HG02870 (cell line): ENCODE results near the gene SIK2.
"Not testable (repeated sequence)": the region's sequence is repeated elsewhere in the genome, so short reads cannot be mapped to it uniquely, and the experiment has no call there.

Experiments used
- ATAC-seq: cut with Tn5 transposase; IDR thresholded peaks from one replicate; pipeline ENCODE4 v1.9.1; 2021; ENCODE audit warnings: mild to moderate bottlenecking, moderate library complexity; ENCODE audit not compliant: unreplicated experiment

SIK2 gene

DNA sequence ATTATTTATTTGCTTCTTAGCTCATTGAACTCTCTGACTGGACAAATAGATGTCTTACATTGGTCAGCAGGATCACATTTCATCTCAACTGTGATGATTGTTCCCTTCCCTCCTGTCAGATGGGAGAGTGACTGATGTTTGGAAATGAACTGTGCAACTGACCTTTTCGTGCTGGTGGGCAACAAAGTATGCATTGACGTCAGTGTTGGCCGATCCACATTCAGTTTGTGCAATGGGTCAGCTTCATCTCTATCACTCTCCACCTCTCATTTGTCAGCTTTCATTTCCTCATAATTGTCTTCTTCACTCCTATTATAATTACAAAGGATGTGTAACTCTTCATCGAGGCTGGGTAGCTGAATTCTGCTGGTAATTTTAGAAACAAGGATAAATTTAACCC, 92.6 kb downstream of the SIK2 start:
- ATAC-seq: no peak

DNA sequence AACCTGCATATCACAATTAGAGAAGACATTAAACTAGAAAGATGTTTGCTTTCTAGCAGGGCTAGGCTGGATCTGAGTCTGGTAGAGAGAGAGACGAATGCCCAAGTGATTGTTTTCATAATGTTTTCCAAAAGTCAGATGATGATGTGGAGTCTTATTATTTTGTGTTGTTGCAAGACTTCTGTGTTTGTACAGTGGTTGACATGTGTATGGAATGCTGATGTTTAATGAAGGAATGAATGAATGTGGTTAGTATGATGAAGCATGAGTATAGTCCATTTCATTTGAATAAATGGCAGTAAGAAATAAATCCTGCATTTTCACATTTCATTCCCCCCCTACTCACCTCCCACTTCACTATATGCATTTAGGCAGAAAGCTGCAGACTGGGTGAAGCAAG, 94.3 kb downstream of the SIK2 start:
- no peak for ATAC-seq

- no peak for ATAC-seq
Observed at GRCh38 chr11:111697933-111698371, 95.7 kb downstream of the SIK2 start.

DNA sequence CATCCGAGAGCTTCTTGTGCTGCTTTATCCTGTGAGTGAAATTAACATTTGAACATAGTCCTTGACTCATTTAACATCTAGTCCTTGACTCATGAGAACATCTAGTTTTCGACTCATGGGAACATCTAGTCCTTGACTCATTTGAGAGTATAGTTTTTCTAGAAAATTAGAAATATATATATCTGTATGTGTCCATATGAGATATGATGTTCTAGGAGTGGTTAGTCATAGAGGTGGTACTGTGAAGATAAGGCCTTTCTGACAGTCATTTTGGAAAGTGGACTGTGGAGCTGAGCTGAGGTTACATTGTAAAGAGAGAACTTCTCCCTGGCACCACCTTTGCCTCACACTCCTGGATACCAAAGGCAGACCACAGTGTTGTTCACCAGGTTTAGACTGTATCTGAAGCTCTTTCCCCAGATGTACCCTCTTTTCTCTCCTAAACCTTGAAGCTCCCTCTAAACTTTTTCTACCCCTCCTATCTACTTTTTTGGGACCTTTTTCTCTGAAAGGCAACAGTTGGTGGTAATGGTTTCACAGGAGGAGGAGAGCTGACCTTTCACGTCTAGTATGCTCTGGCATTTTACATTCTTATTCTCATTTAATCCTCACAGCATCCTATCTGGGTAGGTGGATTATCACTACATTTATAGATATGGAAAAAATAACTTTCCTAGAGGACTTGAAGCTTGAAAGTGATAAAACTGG, 96.8 kb downstream of the SIK2 start:
- ATAC-seq: peak; percentile 36

DNA sequence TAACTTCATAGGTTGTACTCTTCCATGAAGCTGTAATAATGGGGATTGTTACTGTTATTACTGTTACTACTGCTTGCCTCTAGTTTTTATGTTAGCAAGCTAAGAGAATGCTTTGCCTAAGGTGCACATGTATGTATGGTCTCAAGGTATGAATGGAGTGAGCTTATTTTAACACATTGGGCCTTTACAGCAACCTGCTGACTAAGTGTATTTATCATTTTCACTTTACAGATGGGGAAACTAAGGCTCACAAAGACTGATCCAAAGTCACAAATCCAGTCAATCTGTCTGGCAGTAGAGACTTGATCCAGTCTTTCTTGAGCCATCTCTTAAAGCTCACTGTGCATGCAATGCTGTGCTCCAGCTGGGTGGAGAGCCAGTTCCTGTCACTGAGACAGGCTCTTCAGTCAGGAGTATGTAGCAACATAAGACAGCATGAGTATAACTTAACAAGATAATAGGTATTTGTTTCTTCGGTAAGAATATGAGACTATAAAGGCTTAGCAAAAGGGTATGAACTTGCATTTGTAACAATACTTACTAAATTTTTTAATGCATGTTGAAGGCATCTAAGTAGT, 97.4 kb downstream of the SIK2 start:
- ATAC-seq: no peak

DNA sequence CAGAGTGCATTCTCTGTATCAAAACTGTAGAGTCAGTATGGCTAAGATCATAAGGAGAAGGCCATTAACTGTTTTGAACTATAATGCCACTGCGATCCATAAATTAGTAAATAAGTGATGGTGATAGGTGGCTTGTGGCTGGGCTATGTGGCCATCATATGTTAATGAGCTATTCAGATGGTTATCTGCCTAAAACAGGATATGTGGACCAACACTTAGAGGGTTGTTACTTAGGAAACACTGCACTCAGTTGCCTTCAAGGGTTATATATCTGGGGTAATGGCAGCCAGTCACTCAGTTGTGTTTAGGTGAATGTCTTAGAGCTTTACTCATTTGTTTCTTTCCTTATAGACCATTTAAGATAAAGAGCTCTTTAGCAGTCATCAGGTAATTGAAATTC, 97.9 kb downstream of the SIK2 start:
- ATAC-seq: no peak

DNA sequence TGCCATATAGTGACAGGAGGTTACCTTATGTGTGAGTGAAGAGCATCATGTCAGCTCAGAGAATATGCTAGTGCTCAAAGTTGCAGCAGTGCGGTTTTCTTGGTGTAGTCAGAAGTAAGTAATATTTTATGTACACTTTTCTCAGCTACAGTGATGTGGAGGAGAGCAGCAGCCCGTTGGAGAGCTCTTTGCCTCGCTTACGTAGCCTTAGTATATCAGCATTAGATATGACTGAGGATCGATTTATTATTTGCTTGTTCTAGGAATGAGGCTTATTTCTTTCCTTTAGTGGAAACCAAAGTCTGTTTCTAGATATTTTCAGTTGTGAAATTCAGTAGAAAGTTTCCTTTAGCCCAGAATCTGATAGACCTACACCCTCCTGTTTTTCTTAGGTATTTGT, 100.4 kb downstream of the SIK2 start:
- ATAC-seq: no peak

- ATAC-seq: no peak
Observed at GRCh38 chr11:111703576-111703975, 101.3 kb downstream of the SIK2 start.

DNA sequence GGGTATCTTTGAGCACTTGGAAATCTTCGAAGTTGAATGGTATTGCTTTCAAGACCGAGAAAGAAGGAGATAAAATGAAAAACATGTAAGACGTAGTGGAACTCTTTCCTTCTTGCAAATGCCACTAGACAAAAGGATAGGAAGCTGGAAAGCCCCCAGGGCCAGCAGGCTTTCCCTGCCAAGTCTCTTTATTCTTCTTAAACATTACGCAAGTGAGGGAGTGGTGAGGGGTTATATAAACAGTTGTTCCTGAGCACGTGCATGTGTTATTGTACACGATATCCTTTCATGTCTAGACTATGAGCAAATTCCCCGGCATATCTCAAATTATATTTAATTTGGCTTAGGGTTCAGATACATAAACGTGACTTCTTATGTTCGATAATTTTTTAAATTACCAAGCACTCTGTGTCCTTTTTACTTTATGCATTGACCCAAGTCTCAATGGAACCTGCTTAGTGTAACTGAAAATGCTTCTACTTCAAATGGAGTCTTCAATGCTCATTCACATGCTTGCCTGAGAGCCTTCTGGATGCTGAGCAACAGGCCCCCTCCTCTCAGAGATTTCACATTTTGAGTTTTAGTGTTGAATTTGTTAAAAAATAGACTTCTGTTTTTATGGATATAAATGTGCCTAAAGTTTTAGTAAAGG, 104.9 kb downstream of the SIK2 start:
- ATAC-seq: no peak

GRCh38 chr11:111707691-111708067, 105.4 kb downstream of the SIK2 start:
- ATAC-seq: no peak

DNA sequence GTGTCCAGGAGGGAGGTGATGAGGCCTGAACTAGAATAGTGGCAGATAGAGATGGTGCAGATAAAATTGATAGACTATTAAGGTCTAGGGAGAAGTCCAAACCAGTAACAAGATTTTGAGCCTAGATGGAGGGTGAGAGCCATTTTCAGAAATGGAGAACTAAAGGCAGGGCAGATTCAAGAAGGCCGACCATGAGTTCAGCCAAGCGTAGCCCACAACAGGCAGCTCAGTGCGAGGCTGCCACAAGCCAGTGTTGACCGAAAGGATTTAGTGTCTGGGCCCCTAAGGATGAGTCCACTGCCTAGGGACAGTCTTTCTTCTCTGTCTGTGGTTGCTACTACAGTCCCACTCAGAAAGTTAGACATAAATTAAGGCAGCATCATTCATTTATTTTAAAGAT, 112.3 kb downstream of the SIK2 start:
- ATAC-seq: no peak

GRCh38 chr11:111715142-111715816, 113.0 kb downstream of the SIK2 start:
- no peak for ATAC-seq

DNA sequence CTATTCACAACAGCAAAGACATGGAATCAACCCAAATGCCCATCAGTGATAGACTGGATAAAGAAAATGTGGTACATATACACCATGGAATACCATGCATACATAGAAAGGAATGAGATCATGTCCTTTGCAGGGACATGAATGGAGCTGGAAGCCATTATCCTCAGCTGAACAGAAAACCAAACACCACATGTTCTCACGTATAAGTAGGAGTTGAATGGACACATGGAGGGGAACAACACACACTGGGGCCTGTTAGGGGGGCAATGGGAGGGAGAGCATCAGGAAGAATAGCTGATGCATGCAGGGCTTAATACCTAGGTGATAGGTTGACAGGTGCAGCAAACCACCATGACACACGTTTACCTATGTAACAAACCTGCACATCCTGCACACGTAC, 115.4 kb downstream of the SIK2 start:
- not testable (repeated sequence) for ATAC-seq

DNA sequence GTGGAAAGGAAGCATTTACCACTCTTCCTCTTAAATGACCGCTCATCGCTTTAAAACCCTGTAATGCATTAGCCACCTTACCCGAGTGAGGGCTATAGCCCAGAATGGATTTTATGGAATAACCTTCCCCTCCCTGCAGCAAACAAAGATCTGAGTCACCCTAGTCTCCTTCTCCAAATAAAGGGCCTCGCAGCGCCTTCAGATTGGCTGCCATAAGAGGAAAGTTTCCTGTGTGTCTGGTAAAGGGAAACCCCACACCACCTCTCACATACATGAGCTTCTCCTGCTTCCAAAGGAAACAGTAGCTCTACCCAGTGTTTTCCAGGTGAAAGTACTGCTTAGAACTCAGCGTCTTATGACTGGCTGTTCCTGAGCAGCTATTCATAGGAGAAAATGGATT, 116.2 kb downstream of the SIK2 start:
- no peak for ATAC-seq

DNA sequence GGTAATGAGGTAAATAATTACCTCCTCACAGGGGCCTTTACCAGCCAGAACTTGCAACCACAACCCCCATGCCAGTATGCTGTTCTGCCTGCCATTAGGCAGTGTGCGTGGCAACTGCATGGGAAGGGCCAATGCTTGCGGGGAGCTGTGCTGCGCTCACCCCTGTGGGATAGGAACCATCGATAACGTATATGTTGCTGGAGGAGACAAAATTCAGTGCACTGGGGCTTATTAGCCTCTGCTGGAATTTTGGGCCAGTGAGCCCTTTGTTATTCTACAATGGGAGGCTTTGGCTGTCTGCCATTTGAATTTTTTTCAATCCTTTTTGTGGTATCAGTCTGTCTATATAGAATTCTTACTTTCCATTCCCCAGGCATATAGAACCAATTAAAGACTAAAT, 116.6 kb downstream of the SIK2 start:
- no peak for ATAC-seq

- no peak for ATAC-seq
Observed at GRCh38 chr11:111719379-111719778, 117.1 kb downstream of the SIK2 start.

DNA sequence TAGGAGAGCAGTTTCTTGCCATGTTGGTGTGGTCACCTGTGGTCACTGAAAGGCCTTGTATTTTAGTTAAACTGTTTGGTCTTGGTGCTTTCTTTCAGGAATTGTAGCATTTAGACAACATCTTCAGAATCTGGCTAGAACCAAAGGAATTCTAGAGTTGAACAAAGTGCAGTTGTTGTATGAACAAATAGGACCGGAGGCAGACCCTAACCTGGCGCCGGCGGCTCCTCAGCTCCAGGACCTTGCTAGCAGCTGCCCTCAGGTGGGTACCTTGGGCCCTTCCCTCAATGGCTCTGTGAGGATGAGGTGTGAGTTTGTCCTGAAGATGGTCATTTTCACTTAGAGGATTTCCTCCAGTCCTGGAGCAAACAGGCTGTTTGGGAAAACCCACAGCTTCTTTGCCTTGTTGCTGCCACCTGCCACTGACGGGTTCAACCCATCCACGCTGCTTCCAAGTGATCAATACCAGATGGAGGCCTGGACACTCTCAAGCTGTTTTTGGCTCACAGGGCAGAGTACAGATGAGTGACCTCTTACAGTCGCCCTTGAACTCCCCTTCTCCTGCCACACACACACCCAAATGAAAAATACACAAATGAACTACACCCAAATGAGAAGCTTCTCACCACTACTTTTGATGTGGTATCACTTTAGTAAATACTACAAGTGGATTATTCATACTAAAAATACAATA, 118.7 kb downstream of the SIK2 start:
- ATAC-seq: no peak

GRCh38 chr11:111722501-111722900, 120.3 kb downstream of the SIK2 start:
- no peak for ATAC-seq

DNA sequence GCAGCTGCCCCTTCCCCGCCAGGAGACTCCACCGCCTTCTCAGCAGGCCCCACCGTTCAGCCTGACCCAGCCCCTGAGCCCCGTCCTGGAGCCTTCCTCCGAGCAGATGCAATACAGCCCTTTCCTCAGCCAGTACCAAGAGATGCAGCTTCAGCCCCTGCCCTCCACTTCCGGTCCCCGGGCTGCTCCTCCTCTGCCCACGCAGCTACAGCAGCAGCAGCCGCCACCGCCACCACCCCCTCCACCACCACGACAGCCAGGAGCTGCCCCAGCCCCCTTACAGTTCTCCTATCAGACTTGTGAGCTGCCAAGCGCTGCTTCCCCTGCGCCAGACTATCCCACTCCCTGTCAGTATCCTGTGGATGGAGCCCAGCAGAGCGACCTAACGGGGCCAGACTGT, 121.3 kb downstream of the SIK2 start:
- no peak for ATAC-seq

- no peak for ATAC-seq
Observed at GRCh38 chr11:111724615-111725129, 122.4 kb downstream of the SIK2 start.

- no peak for ATAC-seq
Observed at GRCh38 chr11:111725621-111726020, 123.4 kb downstream of the SIK2 start.
